ENCODE results near the gene GGA1. TPM values are rescaled to one million over a fixed set of nuclear protein-coding genes. Genes with fewer than 3 reads are reported as not detected.

Gene GGA1
- polyA plus RNA-seq, 1 of the 3 experiments (the other 2 are of a cell fraction), result 81.1 TPM

GRCh38 chr22:37611207-37611606 lies 2.6 kb downstream of the GGA1 start:
- ChIA-PET POLR2A (interaction anchor here (0.8 to 1.0 kb wide), 2 partner anchors 22 to 75 kb away, joined by 3 read pairs; partner anchors contain the start of gene NOL12), CTCF (interaction anchor here (1.5 to 9.3 kb wide), 2 partner anchors 11 to 50 kb away, joined by 3 to 54 read pairs; no protein-coding TSS in a partner anchor)
- peaks cover 14% of the 10 kb centered on the region for H3F3A ChIP-seq (replicated peaks; ENCODE audit: insufficient read depth)
- H3K9me3 ChIP-seq, result no peaks in the 10 kb centered on the region
- no peaks in the 10 kb centered on the region for H3K27me3 ChIP-seq (ENCODE audit: insufficient read depth)
- peaks cover 36% of the 10 kb centered on the region for H3K79me2 ChIP-seq (ENCODE audit: insufficient read depth)
- H4K20me1 ChIP-seq (ENCODE audit: insufficient read depth), result no peaks in the 10 kb centered on the region
- H2AFZ ChIP-seq (ENCODE audit: low read depth), result no peak overlapping the region
- TF ChIP-seq RXRA (IDR thresholded peaks at IDR 0.05; ENCODE audit: borderline replicate concordance, low read depth) (no peak), RAD21 (IDR thresholded peaks at IDR 0.05; ENCODE audit: low read length) (no peak), GATA2 (CRISPR knock-in tag; IDR thresholded peaks at IDR 0.05) (no peak), NFIC (IDR thresholded peaks at IDR 0.05; ENCODE audit: borderline replicate concordance) (no peak), IRF3 (IDR thresholded peaks at IDR 0.05; ENCODE audit: low read depth, low read length) (no peak), TEAD4 (IDR thresholded peaks at IDR 0.05; ENCODE audit: borderline replicate concordance, insufficient read depth) (no peak), SMC3 (IDR thresholded peaks at IDR 0.05; ENCODE audit: low read depth, low read length) (no peak), JUND (IDR thresholded peaks at IDR 0.05) (no peak), CHD2 (IDR thresholded peaks at IDR 0.05; ENCODE audit: low read length, partially characterized antibody) (no peak), GABPA (IDR thresholded peaks at IDR 0.05; ENCODE audit: low read depth) (no peak), NRF1 (IDR thresholded peaks at IDR 0.05; ENCODE audit: low read depth, low read length) (no peak), FOSL2 (IDR thresholded peaks at IDR 0.05; ENCODE audit: borderline replicate concordance, low read depth) (no peak), FOXJ3 (CRISPR knock-in tag; IDR thresholded peaks at IDR 0.05) (no peak), POLR2AphosphoS5 (IDR thresholded peaks at IDR 0.05; ENCODE audit: low read depth, low read length) (no peak), REST (IDR thresholded peaks at IDR 0.05; ENCODE audit: low read depth, low read length) (no peak), PBX3 (IDR thresholded peaks at IDR 0.05) (no peak)
- no peaks in the 10 kb centered on the region for H3K9me2 ChIP-seq
- no peak for DNase-seq
- no peak overlapping the region; a peak in 1 of 4 replicates for H3K27ac ChIP-seq (ENCODE audit: low read depth in 2 of 2, low read length in 1 of 2)
- no peak overlapping the region; the same call in 1 of the 2 replicates for H3K9ac ChIP-seq
- H3K4me3 ChIP-seq (ENCODE audit: low read depth in 2 of 2, low read length in 1 of 2), result no peak overlapping the region
- H3K4me2 ChIP-seq, result peak overlapping the region; percentile 91
- peaks cover 0 to 1% of the 10 kb centered on the region in 2 experiments for H3K36me3 ChIP-seq (replicated peaks in 1 of 2; ENCODE audit: control insufficient read depth in 1 of 2, insufficient read depth in 2 of 2, low read length in 1 of 2)
- H3K4me1 ChIP-seq (ENCODE audit: control insufficient read depth in 1 of 2, insufficient read depth in 2 of 2, low read depth in 1 of 2, low read length in 1 of 2), result peaks cover 7 to 26% of the 10 kb centered on the region in 2 experiments; a peak in 1 of 4 replicates
- whole genome bisulfite sequencing (ENCODE audit: low lambda C conversion rate), result 85% methylated on average over 6 of the region's 6 CpGs
